Inferior parietal cortex (tissue), 1 donor: ENCODE measurements around the gene TTLL11.

Experiments
- DNase-seq: peaks from one replicate; pipeline ENCODE4 v3.0.0-alpha.2; 2016; ENCODE audit errors: extremely low spot score

TTLL11 gene

DNA sequence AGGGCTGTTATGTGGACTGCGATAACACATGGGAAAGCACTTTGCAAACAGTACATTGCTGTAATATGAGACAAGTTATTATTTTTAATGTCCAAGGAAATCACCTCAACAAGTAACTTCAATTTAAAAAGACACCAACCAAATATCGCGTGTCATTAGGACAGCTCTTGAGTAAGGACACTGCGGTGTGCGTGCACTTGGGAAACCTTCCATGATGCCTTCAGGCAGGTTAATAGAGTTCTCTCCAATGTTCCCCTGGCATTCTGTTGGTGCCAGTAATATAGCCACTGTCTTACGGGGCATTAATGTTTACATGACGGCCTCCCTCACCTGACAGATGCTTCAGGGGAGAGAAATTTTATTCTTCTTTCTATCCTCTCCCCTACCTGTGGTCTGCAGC lies 42.9 kb downstream of the TTLL11 start:
- DNase-seq, result no peak

DNA sequence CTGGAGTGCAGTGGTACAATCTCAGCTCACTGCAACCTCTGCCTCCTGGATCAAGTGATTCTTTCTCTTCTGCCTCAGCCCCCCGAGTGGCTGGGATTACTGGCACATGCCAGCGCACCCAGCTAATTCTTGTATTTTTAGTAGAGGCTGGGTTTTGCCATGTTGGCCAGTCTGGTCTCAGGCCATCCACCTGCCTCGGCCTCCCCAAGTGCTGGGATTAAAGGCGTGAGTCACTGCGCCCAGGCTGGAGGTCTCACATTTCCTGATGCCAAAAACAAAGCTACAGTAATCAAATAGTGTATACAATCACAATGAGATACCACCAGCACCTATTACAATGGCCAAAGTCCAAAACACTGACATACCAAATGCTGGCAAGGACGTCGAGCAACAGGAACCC lies 51.1 kb downstream of the TTLL11 start:
- DNase-seq, result no peak

DNA sequence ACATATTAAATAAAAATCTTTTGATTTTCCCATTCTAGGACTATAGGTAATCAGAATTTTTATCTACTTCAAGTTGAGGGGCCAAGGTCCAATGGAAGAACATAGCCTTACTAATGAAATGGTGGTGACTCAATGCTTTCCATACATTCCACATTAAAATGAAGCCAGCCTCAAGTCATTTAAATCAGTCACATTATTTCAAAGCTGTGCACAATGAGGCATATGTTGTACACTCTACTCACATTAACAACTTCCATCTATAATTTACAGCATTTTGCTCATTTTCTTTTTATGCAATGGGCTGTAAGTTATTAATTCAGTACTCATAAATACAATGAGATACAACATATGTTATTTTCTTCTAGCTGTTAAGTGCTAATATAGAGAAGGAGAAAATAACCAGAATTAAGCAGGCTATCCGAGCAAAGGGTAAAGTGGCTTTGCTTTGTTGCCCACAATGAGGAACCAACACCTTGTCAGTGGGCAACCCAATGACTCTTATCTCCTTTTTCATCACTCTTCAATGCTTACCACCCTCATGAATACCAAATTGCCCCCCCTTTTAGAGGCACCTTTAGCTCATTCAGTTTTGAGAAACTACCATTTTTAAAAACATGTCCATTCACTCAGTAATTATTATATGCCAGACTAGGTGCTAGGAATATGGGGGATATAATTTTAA lies 52.4 kb downstream of the TTLL11 start:
- DNase-seq, result no peak

DNA sequence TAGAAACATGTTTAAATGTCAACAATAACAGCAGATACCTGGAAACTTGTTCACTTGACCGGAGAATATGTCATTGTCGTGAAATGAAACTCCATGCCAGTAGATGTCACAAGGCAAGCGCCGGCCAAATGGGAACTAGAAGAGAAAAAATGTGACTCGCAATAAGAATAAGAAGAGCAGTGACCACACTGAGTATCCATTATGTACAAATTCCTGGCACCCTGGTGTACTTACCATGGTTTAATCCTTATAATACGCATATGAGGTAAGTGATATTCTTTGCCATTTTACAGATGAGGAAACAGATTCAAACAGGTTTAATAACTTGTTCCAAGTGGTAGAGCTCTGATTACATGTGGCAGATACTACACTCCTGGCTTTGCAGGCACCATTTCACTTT lies 53.9 kb downstream of the TTLL11 start:
- DNase-seq, result no peak

DNA sequence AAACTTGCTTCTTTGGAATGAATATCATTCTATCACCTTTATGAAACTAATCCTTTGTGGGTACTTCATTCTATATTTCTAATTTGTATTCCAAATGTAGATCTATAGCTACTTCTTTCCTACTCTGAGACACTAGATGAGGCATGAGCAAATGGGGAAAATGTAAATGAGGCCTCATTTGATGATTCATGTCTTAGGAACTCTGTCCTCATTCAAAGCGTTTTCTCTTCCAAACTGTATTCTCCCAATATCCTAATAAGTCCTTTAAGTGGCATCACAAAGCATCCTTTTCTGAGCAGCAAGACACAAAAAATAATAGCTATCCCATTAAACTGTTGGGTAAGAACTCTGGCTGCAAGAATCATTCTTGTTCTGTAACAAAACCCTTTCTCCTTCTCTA lies 56.1 kb downstream of the TTLL11 start:
- DNase-seq, result no peak

DNA sequence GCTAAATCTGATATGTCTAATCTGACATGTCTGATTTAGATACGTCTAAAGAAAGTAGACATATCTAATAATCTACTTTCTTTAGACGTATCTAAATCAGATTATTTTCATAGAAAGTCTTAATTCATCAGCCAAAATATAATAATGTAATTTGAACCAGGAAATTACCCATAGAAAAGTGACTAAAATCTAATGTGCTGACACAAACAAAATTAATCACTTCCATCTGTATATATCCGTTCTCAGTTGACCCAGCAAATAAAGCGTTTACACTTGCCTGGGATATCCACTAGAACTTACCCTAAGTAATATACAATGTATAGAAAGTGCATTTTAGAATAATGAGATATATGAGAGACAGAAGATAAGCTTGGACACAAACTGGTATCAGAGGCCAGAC lies 56.7 kb downstream of the TTLL11 start:
- DNase-seq, result no peak

DNA sequence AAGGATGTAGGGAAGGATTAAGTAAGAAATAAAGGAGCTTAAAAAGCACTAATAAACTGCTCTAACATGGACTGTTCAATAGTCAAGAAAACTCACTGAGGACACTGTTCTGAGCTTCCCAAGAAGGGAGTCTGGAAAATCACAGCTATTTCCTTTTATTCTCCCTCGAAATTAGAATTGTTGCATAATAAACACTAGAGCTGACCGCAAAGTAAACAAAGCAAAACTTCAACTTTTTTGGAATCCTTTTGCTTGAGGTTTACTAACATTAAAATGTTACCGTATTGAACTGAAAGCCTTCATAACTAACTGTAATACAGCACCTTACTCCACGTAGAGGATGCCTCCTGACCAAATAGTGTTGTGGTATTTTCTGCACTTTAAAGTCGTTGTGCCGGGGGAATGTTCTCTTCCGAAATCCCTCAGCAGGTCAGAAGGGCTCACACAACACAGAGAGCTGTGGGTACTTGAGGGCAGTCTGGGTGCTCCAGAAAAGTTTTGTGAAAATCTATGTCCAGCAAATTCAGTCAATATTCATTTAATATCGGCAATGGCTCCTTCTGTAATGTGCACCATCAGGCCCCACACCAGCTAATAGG lies 59.2 kb downstream of the TTLL11 start:
- DNase-seq, result no peak

DNA sequence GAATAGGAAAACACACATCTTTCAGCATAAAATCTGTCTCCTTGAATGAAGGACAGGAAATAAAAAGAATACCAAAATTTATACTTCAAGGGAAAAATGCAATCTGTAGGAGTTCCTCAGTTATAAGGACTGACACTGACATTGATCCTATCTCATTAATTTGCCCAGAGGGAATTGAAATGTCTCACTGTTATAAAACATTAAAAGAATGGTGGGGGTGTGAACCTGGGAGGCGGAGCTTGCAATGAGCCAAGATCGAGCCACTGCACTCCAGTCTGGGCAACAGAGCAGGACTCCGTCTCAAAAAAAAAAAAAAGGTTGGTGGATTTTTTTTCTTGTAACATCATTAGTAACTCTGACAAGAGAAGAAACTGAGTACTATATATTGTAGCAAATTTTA lies 60.8 kb downstream of the TTLL11 start:
- DNase-seq, result no peak

DNA sequence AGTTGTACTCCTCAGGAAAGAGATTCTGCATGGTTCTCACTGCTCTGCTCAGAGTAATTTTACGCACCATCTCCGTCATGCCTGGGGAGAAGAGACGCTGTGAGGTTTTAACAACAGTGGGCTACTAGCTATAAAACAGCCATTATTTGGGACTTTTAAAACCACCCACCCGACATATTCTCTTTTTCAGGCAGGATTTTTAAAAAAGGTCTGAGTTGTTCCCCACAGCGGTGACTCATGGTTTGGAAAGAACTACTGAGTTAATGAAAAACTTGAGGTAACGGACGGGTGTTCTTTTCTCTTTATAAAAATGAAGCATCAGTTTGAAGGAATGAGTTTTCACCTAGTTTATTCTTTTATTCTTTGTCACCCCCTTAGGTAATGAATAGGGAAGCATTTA lies 61.3 kb downstream of the TTLL11 start:
- no peak for DNase-seq

DNA sequence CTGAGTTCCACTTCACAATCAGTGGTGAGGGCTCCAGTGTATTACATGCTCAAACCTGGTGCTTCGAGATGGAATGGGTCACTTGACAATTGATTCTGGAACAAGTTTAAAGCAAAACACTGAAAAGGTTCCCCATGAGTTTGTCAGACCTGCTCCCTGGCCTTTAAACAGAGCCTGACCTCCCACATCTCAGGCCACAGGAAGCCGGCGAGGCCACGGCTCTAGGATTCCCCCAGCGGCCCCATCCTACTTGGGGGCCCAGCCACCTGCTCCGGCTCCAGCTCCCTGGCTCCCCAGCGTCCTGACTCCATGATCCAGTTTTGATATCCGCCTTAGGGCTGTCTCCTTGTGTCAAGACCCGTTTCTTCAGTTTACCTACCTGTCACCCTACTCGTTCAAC lies 62.0 kb downstream of the TTLL11 start:
- no peak for DNase-seq

DNA sequence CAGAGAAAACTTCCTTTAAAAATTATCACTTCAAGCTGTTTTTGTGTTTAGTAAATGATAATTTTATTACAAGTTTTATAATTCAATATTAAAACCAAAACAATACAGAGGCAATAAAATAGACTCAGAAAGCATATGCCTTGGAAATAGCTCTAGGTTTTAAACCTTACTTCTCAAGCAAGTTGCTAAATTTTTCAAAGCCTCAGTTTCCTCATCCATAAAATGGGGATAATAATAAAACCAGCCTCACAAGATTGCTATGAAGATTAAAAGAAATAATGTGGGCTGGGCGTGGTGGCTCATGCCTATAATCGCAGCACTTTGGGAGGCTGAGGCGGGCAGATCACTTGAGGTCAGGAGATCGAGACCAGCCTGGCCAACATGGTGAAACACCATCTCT lies 62.8 kb downstream of the TTLL11 start:
- DNase-seq, result no peak

DNA sequence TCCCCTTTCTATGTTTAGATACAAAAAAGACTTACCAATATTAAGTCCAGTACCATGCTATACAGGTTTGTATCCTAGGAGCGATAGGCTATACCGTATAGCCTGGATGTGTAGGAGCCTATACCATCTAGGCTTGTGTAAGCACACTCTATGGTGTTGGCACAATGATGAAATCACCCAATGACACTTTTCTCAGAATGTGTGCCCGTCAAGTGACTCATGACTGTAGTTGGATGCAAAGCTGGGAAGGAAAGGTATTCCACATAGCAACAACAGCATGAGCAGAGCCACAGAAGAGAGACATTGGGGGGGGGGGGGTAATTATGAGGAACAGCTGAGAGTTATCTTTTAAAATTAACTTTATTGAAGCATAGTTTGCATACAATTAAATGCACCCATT lies 63.2 kb downstream of the TTLL11 start:
- DNase-seq, result no peak

DNA sequence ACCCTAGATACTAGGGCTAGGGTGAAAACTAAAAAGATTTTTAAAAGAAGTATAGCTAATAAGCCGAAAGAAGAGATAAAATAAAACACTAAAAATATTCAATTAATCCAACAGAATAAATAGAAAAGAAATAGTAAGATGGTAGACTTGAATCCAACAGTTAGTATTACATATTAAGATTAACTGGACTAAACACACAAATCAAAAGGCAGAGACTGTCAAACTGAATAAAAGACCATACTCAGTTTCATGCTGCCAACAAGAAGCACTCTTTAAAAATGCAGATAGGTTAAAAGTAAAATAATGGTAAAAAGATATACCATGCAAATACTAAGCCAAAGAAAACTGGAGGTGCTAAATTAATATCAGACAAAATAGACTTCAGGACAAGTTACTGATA lies 65.0 kb downstream of the TTLL11 start:
- no peak for DNase-seq

DNA sequence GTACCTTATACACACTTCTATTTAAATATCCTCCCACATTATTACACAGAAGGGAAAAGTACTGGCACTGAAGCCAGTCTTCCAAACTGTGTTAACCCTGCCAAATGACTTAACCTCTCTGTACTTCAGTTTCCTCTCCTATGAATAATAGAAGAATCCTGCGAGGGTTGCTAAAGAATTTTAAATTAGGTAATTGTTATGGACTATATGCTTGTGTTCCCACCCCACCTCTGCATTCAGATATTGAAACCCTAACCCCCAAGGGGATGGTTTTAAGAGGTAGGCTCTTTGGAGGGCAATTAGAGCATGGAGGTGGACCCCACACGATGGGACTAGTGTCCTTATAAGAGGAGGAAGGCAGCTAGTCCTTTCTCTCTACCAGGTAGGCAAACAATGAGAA lies 72.7 kb downstream of the TTLL11 start:
- no peak for DNase-seq

DNA sequence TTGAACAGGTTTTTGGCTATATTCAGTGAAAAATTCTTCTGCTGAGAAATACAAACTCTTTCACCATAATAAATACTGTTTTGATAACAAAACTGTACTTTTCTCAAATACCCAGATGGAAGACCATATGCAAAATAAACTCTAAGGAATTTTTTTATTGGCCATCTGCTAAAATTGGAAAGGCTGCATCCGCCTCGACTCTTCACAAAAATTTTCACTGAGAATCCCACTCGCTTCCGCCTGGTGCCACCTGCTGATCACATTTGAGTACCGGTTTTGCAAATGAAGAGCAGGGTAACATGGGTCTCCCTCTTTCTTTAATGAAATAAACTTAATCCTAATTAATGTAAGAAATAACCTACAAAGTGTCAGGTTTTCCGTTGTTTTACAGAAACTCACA lies 76.4 kb downstream of the TTLL11 start:
- DNase-seq, result peak; percentile 69

DNA sequence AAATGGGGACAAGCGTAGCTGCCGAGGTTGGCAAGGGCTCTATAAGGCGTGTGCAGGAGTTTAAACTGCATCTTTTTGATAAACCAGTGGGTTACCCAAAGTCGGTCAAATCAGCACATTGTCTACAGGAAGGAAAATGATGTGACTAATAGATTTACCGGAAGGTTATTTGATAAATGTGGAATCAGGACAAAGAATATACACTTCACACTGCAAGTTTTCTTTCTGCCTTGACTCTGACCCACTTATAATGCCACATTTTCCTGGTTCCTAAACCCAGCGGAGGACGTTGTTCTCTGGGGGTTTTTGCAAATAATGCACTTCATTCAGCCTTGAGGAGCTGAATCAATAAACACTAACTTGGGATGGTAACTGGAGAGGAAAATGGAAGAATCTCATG lies 76.8 kb downstream of the TTLL11 start:
- no peak for DNase-seq

DNA sequence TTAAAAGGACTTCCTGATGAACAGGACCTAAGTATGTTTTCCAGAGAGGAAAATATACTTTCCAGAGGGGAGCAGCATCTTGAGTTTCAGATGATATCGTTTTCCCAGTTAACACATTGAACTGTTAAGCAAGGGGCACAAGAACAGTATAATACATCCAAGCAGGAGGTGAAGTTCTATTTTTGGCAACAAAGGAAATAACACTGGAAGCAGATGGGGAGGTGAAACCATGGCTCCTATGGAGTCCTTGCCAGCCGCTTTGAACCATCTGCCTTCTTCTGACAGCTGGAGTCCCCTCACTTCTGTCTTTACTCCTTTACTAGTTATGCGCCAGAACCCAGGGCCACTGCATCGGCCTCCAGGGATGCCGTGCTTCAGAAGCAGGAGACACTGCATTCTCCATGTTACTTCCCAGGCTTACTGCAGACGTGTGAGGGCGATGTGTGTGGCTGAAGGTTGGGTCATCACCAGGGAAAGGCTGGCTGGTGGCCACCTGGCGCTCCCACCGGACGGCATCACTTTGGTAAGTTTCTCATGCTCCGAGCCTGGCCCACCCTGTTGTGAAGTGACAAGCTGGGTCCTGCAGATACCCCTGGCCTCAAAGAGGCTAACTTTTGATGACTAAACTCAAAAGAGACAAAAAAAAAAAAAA lies 77.8 kb downstream of the TTLL11 start:
- DNase-seq, result no peak

DNA sequence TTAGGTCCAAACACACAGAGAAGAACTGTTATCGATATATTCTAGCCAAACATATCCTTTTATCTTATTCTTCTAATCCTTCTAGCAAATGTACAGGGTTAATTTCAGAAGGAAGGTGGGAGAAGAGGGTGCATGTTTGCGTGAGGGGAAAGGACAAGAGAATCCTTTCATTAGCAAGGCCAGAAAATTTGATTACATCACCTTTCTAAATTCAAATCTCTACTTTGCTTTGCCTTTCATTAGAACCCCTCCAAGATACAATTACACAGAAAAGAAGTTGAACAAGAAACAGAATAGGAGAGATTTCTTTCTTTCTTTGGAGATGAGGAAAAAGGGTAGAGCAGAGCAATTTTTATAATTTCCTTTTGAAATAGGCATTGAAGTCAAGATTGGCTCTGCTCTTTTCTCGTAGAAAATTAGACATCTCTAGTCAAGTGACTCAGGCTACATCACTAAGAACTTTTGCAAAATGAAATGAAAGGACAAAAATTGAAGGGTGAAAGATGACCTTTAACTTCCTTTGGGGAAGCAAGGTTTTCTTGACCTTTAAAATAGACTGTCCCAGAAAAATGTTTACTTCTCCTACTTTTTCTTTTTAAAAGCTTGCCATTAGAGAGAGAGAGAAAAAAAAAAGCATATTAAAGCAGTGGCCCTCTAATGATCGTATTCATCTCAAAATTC lies 81.2 kb downstream of the TTLL11 start:
- no peak for DNase-seq

DNA sequence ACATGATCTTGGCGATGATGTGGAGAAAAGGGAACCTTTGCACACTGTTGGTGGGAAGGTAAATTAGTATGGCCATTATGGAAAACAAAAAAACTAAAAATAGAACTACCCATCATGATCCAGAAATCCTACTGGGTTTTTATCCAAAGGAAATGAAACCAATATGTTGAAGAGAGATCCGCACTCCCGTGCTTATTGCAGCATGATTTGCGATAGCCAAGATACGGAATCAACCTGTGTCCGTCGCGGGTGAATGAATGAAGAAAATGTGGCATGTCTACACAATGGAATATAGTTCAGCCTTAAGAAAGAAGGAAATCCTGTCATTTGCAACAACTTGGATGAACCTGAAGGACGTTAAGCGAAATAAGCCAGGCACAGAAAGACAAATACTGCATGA lies 84.5 kb downstream of the TTLL11 start:
- no peak for DNase-seq

DNA sequence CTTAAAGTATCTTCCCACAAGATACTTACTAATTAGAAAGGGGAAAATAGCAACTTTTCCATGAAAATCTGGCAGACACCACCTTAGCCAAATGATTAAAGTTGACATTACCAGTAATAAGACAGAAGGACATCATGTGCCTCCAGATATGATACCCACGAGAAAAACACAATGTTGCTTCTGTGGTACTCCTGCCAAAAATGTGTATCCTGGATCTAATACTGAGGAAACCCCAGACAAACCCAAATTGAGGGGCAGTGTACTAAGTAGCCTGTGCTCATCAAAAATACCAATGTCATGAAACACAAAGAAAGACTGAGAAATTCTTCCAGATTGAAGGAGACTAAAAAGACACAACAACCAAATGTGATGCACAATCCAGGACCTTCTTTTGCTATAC lies 85.3 kb downstream of the TTLL11 start:
- no peak for DNase-seq

DNA sequence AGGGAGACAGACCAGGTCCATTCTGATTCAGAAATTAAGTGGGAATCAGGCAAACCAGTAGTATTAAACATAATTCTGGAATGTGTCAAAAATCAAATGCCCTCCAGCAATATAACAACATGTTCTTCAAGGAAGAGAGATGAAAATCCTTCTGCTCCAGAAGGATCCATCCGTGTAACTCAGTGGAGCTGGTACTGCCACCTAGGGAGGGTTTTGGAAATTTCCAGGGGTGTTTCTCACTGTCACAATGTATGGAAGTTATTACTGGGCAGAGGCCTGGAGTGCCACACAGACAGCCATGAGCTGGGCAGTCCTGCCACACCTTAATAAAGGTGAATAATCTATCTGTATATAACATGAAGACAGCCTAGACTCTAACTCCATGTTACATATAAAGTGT lies 87.5 kb downstream of the TTLL11 start:
- DNase-seq, result peak; percentile 50

DNA sequence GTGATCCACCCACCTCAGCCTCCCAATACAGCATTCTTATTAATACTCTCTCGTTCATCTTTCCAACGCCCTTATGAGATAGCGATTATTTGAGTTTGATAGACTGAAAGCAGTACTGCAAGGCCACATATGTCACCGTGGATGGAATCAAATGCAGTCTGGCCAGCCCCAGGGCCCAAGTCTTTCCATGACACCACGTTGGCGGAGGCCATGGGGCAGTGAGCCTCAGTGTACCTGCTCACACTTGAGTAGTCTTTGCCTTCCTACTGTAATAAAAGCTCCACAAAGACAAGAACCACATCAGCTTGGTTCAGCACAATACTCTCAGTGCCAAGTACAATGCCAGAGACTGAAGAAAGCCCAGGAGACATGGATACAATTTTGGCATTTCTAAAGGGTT lies 88.5 kb downstream of the TTLL11 start:
- no peak for DNase-seq
